Ectodermal cell (in vitro differentiated cells): ENCODE results near the gene ADORA2B. TPM values are rescaled to one million over a fixed set of nuclear protein-coding genes. Genes with fewer than 3 reads are reported as not detected.
A peak's percentile ranks its signal among the peaks of the same experiment; 100 is the strongest.
"Not testable (repeated sequence)": the region's sequence is repeated elsewhere in the genome, so short reads cannot be mapped to it uniquely, and the experiment has no call there.

Experiments
- H3K27ac ChIP-seq: 2 replicates; pipeline ENCODE4 v1.7.0; 2013; ENCODE audit warnings: mild to moderate bottlenecking, low read depth, low read length; ENCODE audit not compliant: insufficient read depth, poor library complexity, severe bottlenecking
- H3K27me3 ChIP-seq: 2 replicates; pipeline ENCODE4 v1.7.0; 2013; ENCODE audit warnings: mild to moderate bottlenecking, low read length; ENCODE audit not compliant: insufficient read depth, control insufficient read depth, poor library complexity, severe bottlenecking
- H3K36me3 ChIP-seq: one replicate; pipeline ENCODE4 v1.7.0; 2013; ENCODE audit warnings: low read length; ENCODE audit not compliant: control insufficient read depth, insufficient read depth
- H3K4me1 ChIP-seq: one replicate; pipeline ENCODE4 v1.7.0; 2013; ENCODE audit warnings: low read length; ENCODE audit not compliant: control insufficient read depth, insufficient read depth
- H3K4me3 ChIP-seq: 2 replicates; pipeline ENCODE4 v1.7.0; 2013; ENCODE audit warnings: low read depth, low read length, control low read depth; ENCODE audit not compliant: insufficient read depth
- H3K9me3 ChIP-seq: 2 replicates; pipeline ENCODE4 v1.7.0; 2013; ENCODE audit warnings: mild to moderate bottlenecking, low read length, moderate library complexity; ENCODE audit not compliant: control insufficient read depth
- WGBS, 2 experiments: methylation state at CpG; one replicate each; pipeline ENCODE4 v1.1.7; 2013; ENCODE audit warnings: missing lambda C conversion rate in 2 of 2; 5-methylcytosine and 5-hydroxymethylcytosine counted together
- polyA plus RNA-seq, 4 experiments: library from polyadenylated mRNA; stranded (reverse); fragments of 50-300 nt; gene quantifications; one replicate each; pipeline ENCODE4 v1.2.3, GENCODE V29; 2013

ADORA2B gene
- polyA plus RNA-seq (2013, experiment 1 of 4) = 1.6 TPM
- polyA plus RNA-seq (2013, experiment 2 of 4) = 1.6 TPM
- polyA plus RNA-seq (2013, experiment 3 of 4) = 2.3 TPM
- polyA plus RNA-seq (2013, experiment 4 of 4) = 1.9 TPM

DNA sequence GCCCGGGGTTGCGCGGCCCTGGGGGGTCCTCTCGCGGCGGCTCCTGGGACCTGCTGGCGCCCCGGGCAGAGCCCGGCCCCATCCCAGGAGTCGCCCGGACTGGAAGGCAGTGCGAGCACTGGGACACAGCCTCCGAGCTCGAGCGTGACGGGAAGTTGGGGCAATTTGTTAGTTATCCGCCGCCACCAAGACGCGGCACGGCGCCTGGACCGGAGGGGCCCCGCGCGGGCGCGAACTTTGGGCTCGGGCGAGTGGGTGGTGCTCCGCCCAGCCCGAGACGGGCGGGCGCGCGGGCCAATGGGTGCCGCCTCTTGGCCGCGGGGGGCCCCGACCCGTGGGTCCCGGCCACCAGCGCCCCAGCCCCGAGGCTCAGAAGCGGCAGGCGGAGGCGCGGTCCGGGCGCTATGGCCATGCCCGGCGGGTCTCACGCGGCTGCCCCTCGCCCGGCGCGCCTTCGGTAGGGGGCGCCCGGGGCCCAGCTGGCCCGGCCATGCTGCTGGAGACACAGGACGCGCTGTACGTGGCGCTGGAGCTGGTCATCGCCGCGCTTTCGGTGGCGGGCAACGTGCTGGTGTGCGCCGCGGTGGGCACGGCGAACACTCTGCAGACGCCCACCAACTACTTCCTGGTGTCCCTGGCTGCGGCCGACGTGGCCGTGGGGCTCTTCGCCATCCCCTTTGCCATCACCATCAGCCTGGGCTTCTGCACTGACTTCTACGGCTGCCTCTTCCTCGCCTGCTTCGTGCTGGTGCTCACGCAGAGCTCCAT is at the start of gene ADORA2B:
Gene ADORA2B, plus strand, starts transcription at position 372 of the 768 bp plus-strand sequence. Its CDS starts 119 bp downstream, at position 491.
- no peaks in the 10 kb centered on the region for H3K4me1 ChIP-seq
- no peaks in the 10 kb centered on the region for H3K36me3 ChIP-seq
- H3K4me3 ChIP-seq = peak within 1 kb of the TSS; percentile 54
- peaks cover 53% of the 10 kb centered on the region for H3K27me3 ChIP-seq
- WGBS, 2 experiments = 1% methylated on average over 88 of the region's 88 CpGs
- no peaks in the 10 kb centered on the region for H3K9me3 ChIP-seq
- H3K27ac ChIP-seq = no peak within 1 kb of the TSS

DNA sequence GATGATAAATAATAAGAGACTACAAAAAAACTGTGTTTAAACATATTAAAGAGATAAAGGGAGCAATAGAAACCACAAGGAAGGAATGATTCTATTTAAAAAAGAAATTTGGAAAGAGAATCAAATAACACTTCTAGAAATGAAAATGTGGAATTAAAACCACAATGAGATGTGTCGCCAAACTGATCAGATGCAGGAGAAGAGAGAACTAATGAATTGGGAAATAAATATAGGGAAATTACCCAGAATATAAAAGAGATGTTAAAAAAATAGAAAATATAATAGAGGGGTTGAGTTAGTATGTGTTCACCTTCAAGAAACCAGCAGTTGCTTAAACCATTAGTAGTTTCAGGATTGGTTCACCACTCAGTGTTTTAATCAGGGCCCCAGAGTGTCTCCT is 48.7 kb upstream of the ADORA2B start:
- Histone ChIP-seq H3K9me3 (no peaks in the 10 kb centered on the region), H3K27ac (no peak overlapping the region)
- WGBS, 2 experiments = 83 to 100% methylated on average over 1 of the region's 1 CpG

DNA sequence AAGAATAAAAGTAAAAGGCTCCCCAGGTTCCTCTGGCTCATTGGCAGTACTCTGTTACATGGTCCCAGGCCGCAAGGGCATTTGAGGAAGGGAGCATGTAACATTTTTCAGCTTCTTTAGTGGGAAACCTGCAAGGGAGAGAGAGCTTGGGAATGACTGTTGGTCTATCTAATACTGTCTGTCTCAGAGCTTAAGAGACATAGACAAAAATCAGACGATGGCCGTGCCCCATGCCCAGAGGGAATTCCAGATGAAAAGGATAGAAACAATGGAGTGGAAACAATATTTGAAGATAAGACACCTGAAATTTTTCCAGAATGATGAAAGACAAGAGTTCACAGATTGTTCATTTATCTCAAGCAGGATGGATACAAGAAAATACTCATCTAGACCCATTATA is 48.1 kb upstream of the ADORA2B start:
- 94 to 95% methylated on average over 3 of the region's 3 CpGs for WGBS, 2 experiments
- no peak overlapping the region for H3K27ac ChIP-seq
- H3K4me3 ChIP-seq = no peak overlapping the region

More for the DNA sequence above, 48.7 kb upstream of the ADORA2B start:
- Histone ChIP-seq H3K27me3 (no peaks in the 10 kb centered on the region), H3K4me3 (no peak overlapping the region), H3K4me1 (no peaks in the 10 kb centered on the region), H3K36me3 (no peaks in the 10 kb centered on the region)

DNA sequence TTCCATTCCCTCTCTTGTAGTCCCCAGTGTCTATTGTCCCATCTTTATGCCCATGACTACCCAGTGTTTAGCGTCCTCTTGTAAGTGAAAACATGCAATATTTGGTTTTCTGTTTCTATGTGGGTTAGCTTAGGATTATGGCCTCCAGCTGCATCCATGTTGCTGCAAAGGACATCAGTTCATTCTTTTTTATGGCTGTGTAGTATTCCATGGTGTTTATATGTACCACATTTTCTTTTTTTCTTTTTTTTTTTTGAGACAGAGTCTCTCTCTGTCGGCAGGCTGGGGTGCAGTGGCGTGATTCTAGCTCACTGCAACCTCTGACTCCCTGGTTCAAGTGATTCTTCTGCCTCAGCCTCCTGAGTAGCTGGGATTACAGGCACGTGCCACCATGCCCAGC is 45.3 kb upstream of the ADORA2B start:
- H3K9me3 ChIP-seq, H3K27ac ChIP-seq, H3K27me3 ChIP-seq, H3K4me1 ChIP-seq, H3K36me3 ChIP-seq, H3K4me3 ChIP-seq: not testable (repeated sequence)
- 91 to 92% methylated on average over 4 of the region's 4 CpGs for WGBS, 2 experiments

More for the DNA sequence above, 48.1 kb upstream of the ADORA2B start:
- Histone ChIP-seq H3K9me3 (no peaks in the 10 kb centered on the region), H3K4me1 (no peaks in the 10 kb centered on the region), H3K36me3 (no peaks in the 10 kb centered on the region), H3K27me3 (no peaks in the 10 kb centered on the region)

DNA sequence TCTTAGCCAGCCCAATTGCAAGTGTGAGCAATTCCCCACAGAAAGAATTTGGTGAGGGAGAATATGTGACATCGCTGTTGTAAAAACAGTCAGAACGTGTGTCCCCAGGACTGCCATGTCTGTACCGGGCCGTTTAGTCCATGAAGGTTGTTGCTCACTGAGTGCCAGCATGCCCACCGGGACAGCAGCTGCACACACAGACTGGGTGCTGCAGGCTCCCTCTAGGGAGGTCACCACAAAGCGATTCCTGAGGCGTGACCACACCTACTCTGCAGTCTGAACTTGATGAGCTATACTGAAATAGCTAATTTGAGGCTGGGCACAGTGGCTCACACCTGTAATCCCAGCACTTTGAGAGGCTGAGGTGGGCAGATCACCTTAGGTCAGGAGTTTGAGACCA is 44.1 kb upstream of the ADORA2B start:
- no peaks in the 10 kb centered on the region for H3K4me1 ChIP-seq
- WGBS, 2 experiments = 89 to 90% methylated on average over 7 of the region's 7 CpGs
- H3K9me3 ChIP-seq = no peaks in the 10 kb centered on the region
- no peak overlapping the region for H3K4me3 ChIP-seq
- H3K27ac ChIP-seq = no peak overlapping the region
- no peaks in the 10 kb centered on the region for H3K36me3 ChIP-seq
- no peaks in the 10 kb centered on the region for H3K27me3 ChIP-seq

DNA sequence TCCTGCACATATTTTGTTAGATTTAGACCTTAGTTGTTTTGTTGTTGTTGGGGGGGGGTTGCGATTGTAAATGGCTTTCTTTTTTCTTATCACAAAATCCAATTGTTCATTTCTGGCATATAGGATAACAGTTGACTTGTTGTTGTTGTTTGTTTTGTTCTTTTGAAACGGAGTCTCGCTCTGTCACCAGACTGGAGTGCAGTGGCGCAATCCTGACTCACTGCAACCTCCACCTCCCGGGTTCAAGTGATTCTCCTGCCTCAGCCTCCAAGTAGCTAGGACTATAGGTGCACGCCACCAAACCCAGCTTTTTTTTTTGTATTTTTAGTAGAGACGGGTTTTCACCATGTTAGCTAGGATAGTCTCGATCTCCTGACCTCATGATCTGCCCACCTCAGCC is 39.7 kb upstream of the ADORA2B start:
- H3K4me3 ChIP-seq, H3K27me3 ChIP-seq, H3K4me1 ChIP-seq, H3K9me3 ChIP-seq, H3K27ac ChIP-seq, H3K36me3 ChIP-seq: not testable (repeated sequence)
- WGBS, 2 experiments = 94 to 98% methylated on average over 7 to 8 of the region's 8 CpGs

DNA sequence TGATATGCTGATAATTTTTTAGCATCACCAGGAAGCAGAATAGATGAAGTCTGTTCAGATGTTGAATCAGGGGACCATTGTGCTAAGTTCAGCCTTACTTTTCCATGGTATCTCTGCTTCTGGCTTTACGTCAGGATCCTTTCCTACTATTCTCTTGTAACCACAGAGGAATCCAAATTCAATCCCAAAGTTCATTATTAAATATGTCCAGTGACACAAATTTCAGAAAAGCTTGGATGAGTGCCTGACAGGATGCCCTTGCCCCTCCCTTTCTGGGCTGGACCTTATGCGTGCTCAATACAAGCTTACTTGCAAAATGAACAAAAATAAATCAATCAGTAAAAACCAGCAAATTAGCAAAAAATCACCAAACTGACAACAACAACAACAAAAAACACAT is 37.6 kb upstream of the ADORA2B start:
- no peaks in the 10 kb centered on the region for H3K9me3 ChIP-seq
- H3K4me3 ChIP-seq = no peak overlapping the region
- no peaks in the 10 kb centered on the region for H3K36me3 ChIP-seq
- no peaks in the 10 kb centered on the region for H3K27me3 ChIP-seq
- no peak overlapping the region for H3K27ac ChIP-seq
- H3K4me1 ChIP-seq = peaks cover 5% of the 10 kb centered on the region
- 79 to 95% methylated on average over 2 of the region's 2 CpGs for WGBS, 2 experiments

DNA sequence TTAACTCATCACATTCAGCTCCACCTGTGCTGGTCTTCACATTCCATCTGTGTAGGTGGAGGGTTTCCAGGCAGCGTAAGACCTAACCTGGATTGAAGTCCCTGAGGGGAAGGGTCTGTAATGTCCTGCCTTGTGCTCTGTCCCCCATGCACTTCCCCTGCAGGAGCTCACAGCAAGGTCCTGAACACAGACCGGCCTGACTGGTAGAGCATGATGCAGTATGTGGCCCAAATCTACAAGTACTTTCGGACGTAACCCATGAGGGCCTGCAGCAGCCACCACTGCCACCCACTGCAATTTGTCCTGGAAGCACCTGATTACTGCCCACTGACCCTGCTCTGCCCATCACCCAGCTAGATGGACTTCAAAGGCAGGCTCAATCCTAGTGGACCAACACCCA is 36.6 kb upstream of the ADORA2B start:
- Histone ChIP-seq H3K36me3 (no peaks in the 10 kb centered on the region), H3K27me3 (no peaks in the 10 kb centered on the region), H3K4me1 (peaks cover 5% of the 10 kb centered on the region), H3K4me3 (no peak overlapping the region), H3K27ac (no peak overlapping the region), H3K9me3 (no peaks in the 10 kb centered on the region)
- 89 to 90% methylated on average over 4 of the region's 4 CpGs for WGBS, 2 experiments

DNA sequence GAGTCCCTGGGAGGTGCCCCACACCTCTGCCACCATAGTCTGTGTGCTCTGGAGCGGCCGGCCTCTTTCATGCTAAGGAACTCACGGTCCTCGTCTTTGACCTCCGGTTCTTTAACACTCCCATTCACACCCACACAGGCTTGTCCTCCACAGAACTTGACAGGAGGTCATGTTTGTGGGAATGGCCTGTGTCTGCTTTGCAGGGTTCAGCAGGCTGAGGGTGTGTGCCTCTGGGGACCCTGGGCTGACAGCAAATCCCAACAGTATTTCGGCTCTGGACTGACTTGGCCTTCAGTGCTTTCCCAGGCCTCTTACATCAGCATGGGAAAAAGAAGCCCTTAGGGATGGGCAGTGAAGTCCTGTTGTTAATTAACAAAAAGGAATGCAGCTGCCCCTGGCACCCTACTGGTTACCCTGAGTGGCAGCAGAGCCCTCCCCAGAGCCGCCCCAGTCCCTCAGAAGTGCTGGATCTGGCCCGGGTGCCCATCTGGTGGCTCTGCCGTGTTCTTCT is 35.4 kb upstream of the ADORA2B start:
- Histone ChIP-seq H3K9me3 (no peaks in the 10 kb centered on the region), H3K4me1 (peaks cover 5% of the 10 kb centered on the region), H3K27ac (no peak overlapping the region), H3K36me3 (no peaks in the 10 kb centered on the region), H3K27me3 (no peaks in the 10 kb centered on the region), H3K4me3 (no peak overlapping the region)
- WGBS, 2 experiments = 82 to 83% methylated on average over 9 of the region's 9 CpGs

DNA sequence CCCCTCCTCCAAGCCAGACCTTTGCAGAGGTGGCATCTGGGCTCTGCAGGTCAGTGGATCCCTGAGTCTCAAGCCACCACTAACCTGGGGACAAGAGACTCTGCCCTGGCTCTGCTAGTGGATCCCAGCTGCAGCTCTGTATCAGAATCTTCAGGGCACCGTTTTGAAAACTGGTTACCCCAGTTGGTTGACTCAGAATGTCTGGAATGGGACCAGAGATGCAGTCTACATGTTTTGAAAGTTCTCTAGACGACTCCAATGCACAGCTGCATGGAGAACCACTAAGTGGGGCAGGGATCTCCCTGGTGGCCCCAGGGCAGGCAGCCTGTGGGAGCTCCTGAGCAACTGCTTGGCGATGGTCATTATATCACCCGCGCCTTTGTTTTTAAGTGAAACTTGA is 34.1 kb upstream of the ADORA2B start:
- no peak overlapping the region for H3K27ac ChIP-seq
- no peaks in the 10 kb centered on the region for H3K36me3 ChIP-seq
- peaks cover 5% of the 10 kb centered on the region for H3K4me1 ChIP-seq
- WGBS, 2 experiments = 96 to 97% methylated on average over 5 of the region's 5 CpGs
- H3K27me3 ChIP-seq = no peaks in the 10 kb centered on the region
- H3K4me3 ChIP-seq = no peak overlapping the region
- H3K9me3 ChIP-seq = no peaks in the 10 kb centered on the region
